ENCODE results near the gene TGFBR2.

DNA sequence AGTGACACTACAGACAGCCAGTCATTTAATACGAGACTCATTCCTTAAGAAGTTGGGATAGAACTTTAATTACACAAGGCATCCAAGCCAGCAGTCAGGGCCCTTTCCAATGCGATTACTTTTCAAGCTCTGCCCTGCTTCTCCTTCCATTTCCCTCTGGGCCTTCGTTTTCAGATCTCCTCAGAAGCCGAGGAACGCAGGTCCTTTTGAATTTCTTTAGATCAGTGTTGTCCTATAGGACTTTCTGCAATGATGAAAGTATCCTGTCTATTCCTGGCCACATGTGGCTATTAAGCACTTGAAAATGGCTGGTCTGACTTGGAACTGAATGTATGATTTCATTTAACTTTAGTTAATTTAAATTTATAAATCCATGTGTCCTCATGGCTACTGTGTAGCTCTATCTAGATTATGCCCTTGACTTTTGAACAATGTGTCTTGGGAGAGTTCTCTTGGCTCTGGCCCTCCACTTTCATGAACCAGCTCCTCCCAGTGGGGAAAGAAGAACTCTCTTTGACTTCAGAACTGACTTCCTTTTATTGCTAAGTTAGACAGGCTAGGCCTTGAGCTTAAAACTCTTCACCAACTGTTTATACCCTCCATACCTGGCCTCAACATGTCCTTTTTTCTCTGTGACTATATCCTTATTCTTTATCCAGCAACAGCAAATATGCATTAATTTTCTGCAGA lies 22.6 kb downstream of the TGFBR2 start:
- TF ChIP-seq NFIC (IDR thresholded peaks at IDR 0.05) (no peak), FOXM1 (IDR thresholded peaks at IDR 0.05; ENCODE audit: borderline replicate concordance, low read depth) (no peak), CEBPB (IDR thresholded peaks at IDR 0.05) (no peak), TEAD4 (IDR thresholded peaks at IDR 0.05) (no peak), YY1 (IDR thresholded peaks at IDR 0.05; ENCODE audit: low read depth) (no peak), CREB1 (IDR thresholded peaks at IDR 0.05; ENCODE audit: low read depth) (no peak)
